SKM-1 (cell line): Measurements from ENCODE around the gene ZBTB49.
"Not testable (repeated sequence)": the region's sequence is repeated elsewhere in the genome, so short reads cannot be mapped to it uniquely, and the experiment has no call there.

Source experiments
- DNase-seq: peaks from one replicate; lab custom pipeline; 2025; ENCODE audit not compliant: unreplicated experiment; lab: John Stamatoyannopoulos, UW

Gene ZBTB49

GRCh38 chr4:4323705-4324534 is 33.9 kb downstream of the ZBTB49 start:
- DNase-seq: no peak

- DNase-seq: no peak
Measured at GRCh38 chr4:4325321-4325720, 35.3 kb downstream of the ZBTB49 start.

GRCh38 chr4:4326166-4326565 is 36.1 kb downstream of the ZBTB49 start:
- no peak for DNase-seq

GRCh38 chr4:4327652-4328121 is 37.6 kb downstream of the ZBTB49 start:
- no peak for DNase-seq

GRCh38 chr4:4328206-4328605 is 38.2 kb downstream of the ZBTB49 start:
- no peak for DNase-seq

- no peak for DNase-seq
Measured at GRCh38 chr4:4328840-4329239, 38.8 kb downstream of the ZBTB49 start.

- no peak for DNase-seq
Measured at GRCh38 chr4:4329496-4329895, 39.4 kb downstream of the ZBTB49 start.

GRCh38 chr4:4330794-4331193 is 40.7 kb downstream of the ZBTB49 start:
- DNase-seq: no peak

DNA sequence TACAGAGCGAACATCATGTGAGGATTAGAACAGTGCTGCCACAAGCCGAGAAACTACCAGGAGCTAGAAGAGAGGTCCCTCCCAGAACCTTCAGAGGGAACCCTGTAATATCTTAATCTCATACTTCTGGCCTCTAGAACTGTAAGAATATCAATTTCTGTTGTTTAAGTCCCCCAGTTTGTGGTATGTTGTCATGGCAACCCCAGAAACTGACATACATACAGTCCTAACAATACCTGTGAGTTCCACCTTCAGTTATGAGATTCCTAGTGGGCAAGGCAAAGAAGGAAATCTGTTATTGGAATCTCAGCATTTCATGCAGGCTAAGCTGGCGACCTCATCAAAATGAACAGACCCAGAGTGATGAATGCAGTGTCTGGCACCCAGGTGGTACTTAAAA is 42.5 kb downstream of the ZBTB49 start:
- DNase-seq: no peak

DNA sequence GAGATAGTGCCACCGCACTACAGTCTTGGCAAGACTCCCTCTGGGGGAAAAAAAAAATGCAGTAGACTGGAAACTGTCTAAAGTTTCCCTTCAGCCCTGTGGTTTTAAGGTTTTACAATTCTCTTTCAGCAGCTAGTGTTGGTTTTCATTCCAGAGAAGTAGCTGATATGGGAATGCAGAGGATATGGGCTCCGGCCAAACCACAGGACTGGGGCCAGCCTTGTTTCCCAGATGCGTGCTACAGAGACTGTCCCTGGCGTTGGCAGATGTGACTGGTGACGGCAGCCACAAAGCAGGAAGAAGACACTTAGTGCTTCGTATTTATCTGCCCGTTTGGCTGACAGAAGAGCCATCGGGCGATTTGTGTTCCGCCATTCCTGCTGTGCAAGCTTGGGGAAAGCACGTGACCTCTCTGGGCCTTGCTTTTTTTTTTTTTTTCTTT is 43.2 kb downstream of the ZBTB49 start:
- DNase-seq: no peak

- DNase-seq: peak; percentile 7
Measured at GRCh38 chr4:4334798-4335520, 44.9 kb downstream of the ZBTB49 start.

- DNase-seq: no peak
Measured at GRCh38 chr4:4338210-4339001, 48.4 kb downstream of the ZBTB49 start.

- DNase-seq: no peak
Measured at GRCh38 chr4:4339504-4340085, 49.5 kb downstream of the ZBTB49 start.

GRCh38 chr4:4341861-4342650 is 52.0 kb downstream of the ZBTB49 start:
- DNase-seq: no peak

- DNase-seq: no peak
Measured at GRCh38 chr4:4343038-4343437, 53.0 kb downstream of the ZBTB49 start.

DNA sequence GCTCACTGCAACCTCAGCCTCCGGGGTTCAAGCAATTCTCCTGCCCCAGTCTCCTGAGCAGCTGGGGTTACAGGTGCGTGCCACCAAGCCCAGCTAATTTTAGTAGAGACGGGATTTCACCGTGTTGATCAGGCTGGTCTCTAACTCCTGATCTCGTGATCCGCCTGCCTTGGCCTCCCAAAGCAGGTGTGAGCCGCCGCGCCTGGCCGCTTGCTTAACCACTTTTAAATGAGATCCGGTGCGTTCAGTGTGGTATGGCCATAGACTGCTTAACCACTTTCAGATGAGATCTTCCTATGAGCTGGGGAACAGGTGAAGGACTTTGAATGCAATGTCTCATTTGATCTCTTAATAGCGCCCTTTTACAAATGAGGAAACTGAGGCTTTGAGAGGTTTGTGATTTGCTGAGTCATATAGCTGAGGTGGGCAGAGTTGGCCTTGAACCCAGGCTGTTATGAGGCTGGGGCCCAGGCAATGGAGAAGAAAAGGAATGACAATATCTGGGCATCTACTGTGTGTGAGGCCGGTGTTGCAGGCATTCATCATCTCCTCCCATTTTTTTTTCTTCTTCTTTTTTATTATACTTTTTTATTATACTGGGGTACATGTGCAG is 55.0 kb downstream of the ZBTB49 start:
- no peak for DNase-seq

GRCh38 chr4:4347585-4347984 is 57.5 kb downstream of the ZBTB49 start:
- DNase-seq: no peak

DNA sequence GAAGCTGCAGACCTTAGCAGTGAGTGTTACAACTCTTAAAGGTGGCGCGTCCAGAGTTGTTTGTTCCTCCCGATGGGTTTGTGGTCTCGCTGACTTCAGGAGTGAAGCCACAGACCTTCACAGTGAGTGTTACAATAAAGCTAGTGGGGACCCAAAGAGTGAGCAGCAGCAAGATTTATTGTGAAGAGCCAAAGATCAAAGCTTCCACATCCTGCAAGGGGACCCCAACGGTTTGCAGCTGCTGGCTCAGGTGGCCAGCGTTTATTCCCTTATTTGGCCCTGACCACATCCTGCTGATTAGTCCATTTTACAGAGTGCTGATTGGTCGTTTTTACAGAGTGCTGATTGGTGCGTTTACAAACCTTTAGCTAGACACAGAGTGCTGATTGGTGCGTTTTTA is 58.5 kb downstream of the ZBTB49 start:
- not testable (repeated sequence) for DNase-seq

- DNase-seq: no peak
Measured at GRCh38 chr4:4349867-4350266, 59.8 kb downstream of the ZBTB49 start.

DNA sequence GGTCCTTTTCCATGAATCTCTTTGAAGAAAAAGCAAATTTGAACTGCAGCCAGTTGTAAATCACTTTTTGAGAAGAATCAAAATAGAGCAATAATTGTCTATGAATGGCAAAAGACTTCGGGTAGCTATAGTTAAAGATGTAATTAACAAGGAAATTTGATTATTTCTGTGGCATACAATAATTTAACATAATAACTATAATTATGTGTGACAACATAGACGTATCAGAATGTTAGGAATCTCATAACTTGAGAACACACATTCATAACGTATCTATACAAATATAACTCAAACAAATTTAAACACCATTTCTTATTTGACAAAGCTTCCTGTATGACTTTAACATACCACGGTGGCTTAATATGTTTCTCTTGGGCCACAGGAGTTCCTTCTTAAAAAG is 60.9 kb downstream of the ZBTB49 start:
- DNase-seq: no peak
